GM21390 (cell line): ENCODE measurements around the gene MYO1G.

ENCODE experiments used
- ATAC-seq: cut with Tn5 transposase; IDR thresholded peaks from one replicate; pipeline ENCODE4 v1.9.1; 2021; ENCODE audit not compliant: unreplicated experiment

Gene MYO1G

GRCh38 chr7:44967571-44968446 lies 11.0 kb downstream of the MYO1G start:
- no peak for ATAC-seq

- no peak for ATAC-seq
Measured at GRCh38 chr7:44966731-44967538, 11.9 kb downstream of the MYO1G start.

- no peak for ATAC-seq
Measured at GRCh38 chr7:44965937-44966730, 12.7 kb downstream of the MYO1G start.

- no peak for ATAC-seq
Measured at GRCh38 chr7:44965441-44965903, 13.3 kb downstream of the MYO1G start.

- no peak for ATAC-seq
Measured at GRCh38 chr7:44964831-44965440, 13.9 kb downstream of the MYO1G start.

GRCh38 chr7:44964384-44964830 lies 14.4 kb downstream of the MYO1G start:
- no peak for ATAC-seq

GRCh38 chr7:44963364-44964290 lies 15.2 kb downstream of the MYO1G start:
- ATAC-seq, result no peak

- ATAC-seq, result no peak
Measured at GRCh38 chr7:44962483-44963251, 16.1 kb downstream of the MYO1G start.

GRCh38 chr7:44961844-44962482 lies 16.9 kb downstream of the MYO1G start:
- ATAC-seq, result no peak

GRCh38 chr7:44960011-44960580 lies 18.7 kb downstream of the MYO1G start:
- no peak for ATAC-seq

- no peak for ATAC-seq
Measured at GRCh38 chr7:44959433-44959951, 19.3 kb downstream of the MYO1G start.

- ATAC-seq, result no peak
Measured at GRCh38 chr7:44958645-44959344, 20.0 kb downstream of the MYO1G start.

GRCh38 chr7:44956157-44956766 lies 22.6 kb downstream of the MYO1G start:
- ATAC-seq, result no peak

GRCh38 chr7:44955733-44956132 lies 23.1 kb downstream of the MYO1G start:
- no peak for ATAC-seq

- no peak for ATAC-seq
Measured at GRCh38 chr7:44953156-44953555, 25.7 kb downstream of the MYO1G start.

- ATAC-seq, result no peak
Measured at GRCh38 chr7:44949303-44949702, 29.5 kb downstream of the MYO1G start.

GRCh38 chr7:44945479-44945878 lies 33.3 kb downstream of the MYO1G start:
- ATAC-seq, result no peak
